SK-N-SH treated with all-trans-retinoic acid at 6 μM for 48 hours (cell line): ENCODE measurements around the gene KRTAP10-1.

ENCODE experiments used
- ARNTL ChIP-seq: fragments of 450-650 bp; formaldehyde crosslinking; IDR thresholded peaks from 2 replicates; pipeline ENCODE4 v1.5.0; 2020; ENCODE audit warnings: low read depth, mild to moderate bottlenecking, moderate library complexity, borderline replicate concordance
- BACH2 ChIP-seq: fragments of 250-450 bp; sonication (Bioruptor Pico); IDR thresholded peaks from 2 replicates; pipeline ENCODE4 v1.9.0; 2021; ENCODE audit warnings: mild to moderate bottlenecking, borderline replicate concordance
- CREB5 ChIP-seq: fragments of 250-450 bp; sonication (Bioruptor Pico); IDR thresholded peaks from 2 replicates; pipeline ENCODE4 v1.5.1; 2020; ENCODE audit warnings: low read depth, mild to moderate bottlenecking, moderate library complexity
- CSDC2 ChIP-seq: fragments of 250-450 bp; sonication (Bioruptor Pico); IDR thresholded peaks from 2 replicates; pipeline ENCODE4 v1.5.0; 2020; ENCODE audit warnings: mild to moderate bottlenecking, moderate library complexity
- GLIS3 ChIP-seq: fragments of 250-450 bp; sonication (Bioruptor Pico); IDR thresholded peaks from 2 replicates; pipeline ENCODE4 v1.5.0; 2020; ENCODE audit warnings: mild to moderate bottlenecking, moderate library complexity
- ISL1 ChIP-seq: fragments of 250-450 bp; sonication (Bioruptor Pico); IDR thresholded peaks from 2 replicates; pipeline ENCODE4 v2.1.2; 2022; ENCODE audit warnings: mild to moderate bottlenecking, moderate library complexity
- PATZ1 ChIP-seq: fragments of 250-450 bp; sonication (Bioruptor Pico); IDR thresholded peaks from 2 replicates; pipeline ENCODE4 v1.8.0; 2020; ENCODE audit warnings: mild to moderate bottlenecking, moderate library complexity, borderline replicate concordance
- RARB ChIP-seq: fragments of 250-450 bp; sonication (Bioruptor Pico); IDR thresholded peaks from 2 replicates; pipeline ENCODE4 v1.8.0; 2021; ENCODE audit warnings: mild to moderate bottlenecking, moderate library complexity
- TOX ChIP-seq: fragments of 250-450 bp; sonication (Bioruptor Pico); IDR thresholded peaks from 2 replicates; pipeline ENCODE4 v1.8.0; 2021; ENCODE audit warnings: mild to moderate bottlenecking, moderate library complexity, borderline replicate concordance
- TSHZ2 ChIP-seq: fragments of 250-450 bp; sonication (Bioruptor Pico); IDR thresholded peaks from 2 replicates; pipeline ENCODE4 v1.5.0; 2020; ENCODE audit warnings: mild to moderate bottlenecking, moderate library complexity
- ZFP3 ChIP-seq: fragments of 250-450 bp; sonication (Bioruptor Pico); IDR thresholded peaks from 2 replicates; pipeline ENCODE4 v1.5.0; 2020; ENCODE audit warnings: mild to moderate bottlenecking, moderate library complexity
- ZFP30 ChIP-seq: fragments of 450-650 bp; formaldehyde crosslinking; IDR thresholded peaks from 2 replicates; pipeline ENCODE4 v1.5.0; 2022; ENCODE audit warnings: mild to moderate bottlenecking, moderate library complexity
- ZNF70 ChIP-seq: fragments of 450-650 bp; formaldehyde crosslinking; IDR thresholded peaks from 2 replicates; pipeline ENCODE4 v1.5.0; 2020; ENCODE audit warnings: mild to moderate bottlenecking, moderate library complexity

- no peak for TF ChIP-seq ZFP3 (CRISPR knock-in tag)
- no peak for TF ChIP-seq ZNF70 (CRISPR knock-in tag)
- no peak for TF ChIP-seq GLIS3 (CRISPR knock-in tag)
- TF ChIP-seq PATZ1 (CRISPR knock-in tag), result no peak
- TF ChIP-seq ISL1 (CRISPR knock-in tag), result no peak
- no peak for TF ChIP-seq ZFP30 (CRISPR knock-in tag)
- TF ChIP-seq TSHZ2, result no peak
- no peak for TF ChIP-seq CSDC2 (CRISPR knock-in tag)
- no peak for TF ChIP-seq CREB5
- TF ChIP-seq TOX, result no peak
- TF ChIP-seq RARB (CRISPR knock-in tag), result no peak
- TF ChIP-seq ARNTL, result no peak
- no peak for TF ChIP-seq BACH2 (CRISPR knock-in tag)
Measured at GRCh38 chr21:44529503-44530125, 10.4 kb downstream of the KRTAP10-1 start.
